Liver (tissue), 9 donors: ENCODE data around the gene RNF5. TPM values are rescaled to one million over a fixed set of nuclear protein-coding genes. Genes with fewer than 3 reads are reported as not detected.

ENCODE experiments used
- DNase-seq: peaks from one replicate; pipeline ENCODE4 v3.0.0-alpha.2; 2017; ENCODE audit warnings: low spot score
- H3K27ac ChIP-seq, 2 donors: one replicate each; pipeline ENCODE4 v1.7.0; 2013; ENCODE audit warnings: inconsistent platforms in 2 of 2, low read length in 2 of 2, control low read depth in 1 of 2, low read depth in 1 of 2, mild to moderate bottlenecking in 1 of 2
- H3K27me3 ChIP-seq, 4 donors: one replicate each; pipeline versions ENCODE4 v1.6.1 to v1.7.0; 2013; ENCODE audit warnings: low read length in 3 of 4, inconsistent platforms in 1 of 4, mild to moderate bottlenecking in 1 of 4, moderate library complexity in 1 of 4; ENCODE audit not compliant: control insufficient read depth in 4 of 4, insufficient read depth in 4 of 4
- H3K36me3 ChIP-seq, 4 donors: one replicate each; pipeline versions ENCODE4 v1.6.1 to v1.7.0; 2013; ENCODE audit warnings: low read length in 3 of 4, mild to moderate bottlenecking in 3 of 4, low read depth in 1 of 4, moderate library complexity in 1 of 4; ENCODE audit not compliant: control insufficient read depth in 4 of 4, insufficient read depth in 3 of 4
- H3K4me1 ChIP-seq, 4 donors: one replicate each; pipeline versions ENCODE4 v1.6.1 to v1.7.0; 2013; ENCODE audit warnings: low read length in 3 of 4, mild to moderate bottlenecking in 3 of 4, moderate library complexity in 1 of 4; ENCODE audit not compliant: control insufficient read depth in 4 of 4, insufficient read depth in 4 of 4
- H3K4me3 ChIP-seq, 3 donors: one replicate each; pipeline versions ENCODE4 v1.6.1 to v1.7.0; 2013; ENCODE audit warnings: low read length in 3 of 3, control low read depth in 1 of 3, low read depth in 1 of 3, mild to moderate bottlenecking in 1 of 3
- H3K9ac ChIP-seq, 2 donors: one replicate each; pipeline ENCODE4 v1.7.0; 2013; ENCODE audit warnings: low read length in 2 of 2, mild to moderate bottlenecking in 2 of 2, moderate library complexity in 2 of 2, control low read depth in 1 of 2, low read depth in 1 of 2
- H3K9me3 ChIP-seq, 4 donors: one replicate each; pipeline versions ENCODE4 v1.6.1 to v1.7.0; 2013; ENCODE audit warnings: low read length in 3 of 4; ENCODE audit not compliant: control insufficient read depth in 4 of 4
- EGR1 ChIP-seq, 2 donors: IDR thresholded peaks; 2 replicates each; pipeline ENCODE4 v1.6.1; 2016 to 2018; ENCODE audit warnings: antibody characterized with exemption in 2 of 2, low read depth in 2 of 2
- FOXA2 ChIP-seq: IDR thresholded peaks from 2 replicates; pipeline ENCODE4 v1.6.1; 2016; ENCODE audit warnings: antibody characterized with exemption
- HNF4G ChIP-seq: IDR thresholded peaks from 2 replicates; pipeline ENCODE4 v1.6.1; 2016; ENCODE audit warnings: antibody characterized with exemption
- NR2F2 ChIP-seq: IDR thresholded peaks from 2 replicates; pipeline ENCODE4 v1.6.1; 2016; ENCODE audit warnings: antibody characterized with exemption
- RAD21 ChIP-seq, 2 donors: IDR thresholded peaks; 2 replicates each; pipeline ENCODE4 v1.6.1; 2016; ENCODE audit warnings: antibody characterized with exemption in 2 of 2, mild to moderate bottlenecking in 2 of 2
- RXRA ChIP-seq, 2 donors: IDR thresholded peaks; 2 replicates each; pipeline ENCODE4 v1.6.1; 2017 to 2018; ENCODE audit warnings: antibody characterized with exemption in 2 of 2, mild to moderate bottlenecking in 1 of 2
- WGBS: extraction: QIAGEN DNeasy Blood & Tissue Kit; methylation state at CpG from one replicate; pipeline ENCODE4 v1.1.7; 2013; 5-methylcytosine and 5-hydroxymethylcytosine counted together
- polyA plus RNA-seq, 2 donors: library from polyadenylated mRNA; stranded (reverse) in 1 of 2; unstranded in 1 of 2; fragments of 200-250 nt in 1 of 2; fragments of >200 nt in 1 of 2; fragmentation: Nextera tagmentation in 1 of 2; extraction: Ambion mirVana in 1 of 2; gene quantifications; one replicate each; pipeline versions ENCODE4 v1.2.1 to v1.2.3, GENCODE V29; 2013 to 2015
- total RNA-seq, 2 donors: library from RNA; depleted of rRNA; stranded (reverse); fragments of >200 nt; gene quantifications; one replicate each; pipeline ENCODE4 v1.2.3, GENCODE V29; 2014
- TF ChIP-seq, protein P1 (sequence below): IDR thresholded peaks from 2 replicates; pipeline ENCODE4 v1.6.1; 2016; ENCODE audit warnings: antibody characterized with exemption, mild to moderate bottlenecking
- TF ChIP-seq, protein P2 (sequence below): IDR thresholded peaks from 2 replicates; pipeline ENCODE4 v1.6.1; 2016; ENCODE audit warnings: antibody characterized with exemption
- TF ChIP-seq, protein P3 (sequence below): fragments of 150-350 bp; IDR thresholded peaks from 2 replicates; pipeline ENCODE4 v1.5.1; 2017; ENCODE audit warnings: improper control_type of control experiment, low read depth, low read length; ENCODE audit not compliant: missing input control
- donor health status: healthy.
- donor health status: healthy.
- donor health status: healthy.
- donor health status: healthy.
- donor health status: healthy.

RNF5 gene
- total and polyA plus RNA-seq, 4 donors = 51.5 to 85.9 (median 61.0) TPM

DNA sequence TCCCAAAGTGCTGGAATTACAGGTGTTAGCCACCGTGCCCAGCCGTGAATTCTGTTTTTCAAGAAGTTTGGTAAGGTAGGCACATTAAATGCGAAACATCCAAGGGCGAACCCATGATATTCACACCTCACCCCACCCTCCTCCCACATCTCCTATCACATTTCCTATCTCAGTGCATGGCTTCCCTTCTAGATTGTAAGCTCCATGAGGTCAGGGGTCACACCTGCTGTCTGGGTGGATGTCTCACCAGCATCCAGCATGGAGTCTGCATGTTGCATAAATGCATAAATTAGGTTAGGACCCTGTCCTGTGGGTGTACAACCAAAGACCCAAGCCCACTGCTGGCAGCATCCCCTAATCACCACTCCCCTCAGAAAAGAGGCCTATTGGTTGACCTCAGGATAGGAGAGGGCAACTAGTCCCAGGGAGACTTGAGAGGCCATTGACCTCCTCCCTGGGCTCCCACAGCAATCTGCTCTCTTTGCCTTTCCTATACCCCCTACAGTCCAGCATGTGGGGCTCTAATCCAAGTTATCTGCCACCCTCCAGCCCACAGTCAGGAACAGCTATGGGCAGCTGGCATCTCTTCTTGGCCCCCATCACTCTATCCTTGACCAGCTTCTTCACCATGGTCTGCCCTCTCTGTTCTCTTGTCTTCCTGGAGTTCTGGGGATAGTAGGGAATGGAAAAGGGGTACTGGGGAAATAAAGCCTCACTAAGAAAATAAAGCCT, 30.6 kb upstream of the RNF5 start:
- H3K9ac ChIP-seq = no peak overlapping the region
- H3K9me3 ChIP-seq = peaks cover 0 to 2% (median 0%) of the 10 kb centered on the region in 4 donors
- TF ChIP-seq, protein P1, sequence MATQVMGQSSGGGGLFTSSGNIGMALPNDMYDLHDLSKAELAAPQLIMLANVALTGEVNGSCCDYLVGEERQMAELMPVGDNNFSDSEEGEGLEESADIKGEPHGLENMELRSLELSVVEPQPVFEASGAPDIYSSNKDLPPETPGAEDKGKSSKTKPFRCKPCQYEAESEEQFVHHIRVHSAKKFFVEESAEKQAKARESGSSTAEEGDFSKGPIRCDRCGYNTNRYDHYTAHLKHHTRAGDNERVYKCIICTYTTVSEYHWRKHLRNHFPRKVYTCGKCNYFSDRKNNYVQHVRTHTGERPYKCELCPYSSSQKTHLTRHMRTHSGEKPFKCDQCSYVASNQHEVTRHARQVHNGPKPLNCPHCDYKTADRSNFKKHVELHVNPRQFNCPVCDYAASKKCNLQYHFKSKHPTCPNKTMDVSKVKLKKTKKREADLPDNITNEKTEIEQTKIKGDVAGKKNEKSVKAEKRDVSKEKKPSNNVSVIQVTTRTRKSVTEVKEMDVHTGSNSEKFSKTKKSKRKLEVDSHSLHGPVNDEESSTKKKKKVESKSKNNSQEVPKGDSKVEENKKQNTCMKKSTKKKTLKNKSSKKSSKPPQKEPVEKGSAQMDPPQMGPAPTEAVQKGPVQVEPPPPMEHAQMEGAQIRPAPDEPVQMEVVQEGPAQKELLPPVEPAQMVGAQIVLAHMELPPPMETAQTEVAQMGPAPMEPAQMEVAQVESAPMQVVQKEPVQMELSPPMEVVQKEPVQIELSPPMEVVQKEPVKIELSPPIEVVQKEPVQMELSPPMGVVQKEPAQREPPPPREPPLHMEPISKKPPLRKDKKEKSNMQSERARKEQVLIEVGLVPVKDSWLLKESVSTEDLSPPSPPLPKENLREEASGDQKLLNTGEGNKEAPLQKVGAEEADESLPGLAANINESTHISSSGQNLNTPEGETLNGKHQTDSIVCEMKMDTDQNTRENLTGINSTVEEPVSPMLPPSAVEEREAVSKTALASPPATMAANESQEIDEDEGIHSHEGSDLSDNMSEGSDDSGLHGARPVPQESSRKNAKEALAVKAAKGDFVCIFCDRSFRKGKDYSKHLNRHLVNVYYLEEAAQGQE = no peak
- H3K4me1 ChIP-seq = no peaks in the 10 kb centered on the region
- WGBS = 91% methylated on average over 4 of the region's 4 CpGs
- no peak for DNase-seq
- H3K4me3 ChIP-seq = no peak overlapping the region
- H3K27ac ChIP-seq = no peak overlapping the region
- H3K27me3 ChIP-seq = peaks cover 0 to 5% (median 0%) of the 10 kb centered on the region in 4 donors
- H3K36me3 ChIP-seq = no peaks in the 10 kb centered on the region

DNA sequence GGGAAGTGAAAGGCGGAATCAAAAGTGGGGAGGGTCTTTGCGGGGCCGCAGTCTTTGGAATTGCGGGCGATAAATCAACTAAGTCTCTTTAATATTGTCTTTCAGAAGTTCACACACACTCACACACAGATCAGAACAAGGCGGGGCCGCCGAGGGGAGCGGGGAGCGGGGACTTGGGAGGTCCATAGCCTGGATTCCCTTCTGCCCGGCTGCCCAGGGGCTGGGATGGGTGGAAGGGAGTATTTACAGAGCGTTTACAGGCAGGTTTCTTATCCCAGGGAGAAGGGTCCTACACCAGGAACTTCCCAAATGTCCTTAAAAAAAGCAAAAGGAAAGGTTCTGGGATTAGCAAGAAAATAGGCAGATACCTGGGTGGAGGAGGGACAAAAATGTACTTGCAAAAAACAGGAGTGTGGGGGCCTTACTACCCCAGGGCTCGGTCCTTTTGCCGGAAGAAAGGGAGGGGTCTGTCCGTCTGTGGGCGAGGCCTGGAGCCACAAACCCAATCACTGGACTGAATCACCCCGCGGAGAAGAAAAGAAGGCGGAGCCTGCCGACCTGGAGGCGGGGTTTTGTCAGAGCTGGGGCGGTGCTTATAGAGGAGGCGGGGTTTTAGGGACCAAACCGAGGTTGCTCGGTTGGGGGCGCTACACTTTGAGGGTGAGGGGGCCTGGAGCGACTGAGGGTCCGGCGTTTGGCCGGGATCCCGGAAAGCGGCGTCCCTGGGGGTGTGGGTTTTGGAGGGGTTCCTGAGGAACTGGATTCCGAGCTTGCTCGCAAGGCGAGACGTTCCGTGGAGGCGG, 29.7 kb upstream of the RNF5 start:
- Histone ChIP-seq H3K9me3 (peaks cover 0 to 2% (median 0%) of the 10 kb centered on the region in 4 donors), H3K27ac (no peak overlapping the region), H3K27me3 (peaks cover 0 to 5% (median 0%) of the 10 kb centered on the region in 4 donors), H3K9ac (no peak overlapping the region), H3K4me1 (peaks cover 0 to 5% (median 2%) of the 10 kb centered on the region in 4 donors), H3K4me3 (peak overlapping the region in 1 of 3 donors; percentile 1), H3K36me3 (no peaks in the 10 kb centered on the region)
- WGBS = 19% methylated on average over 39 of the region's 39 CpGs
- peak; percentile 92 for DNase-seq
- TF ChIP-seq RAD21 (IDR thresholded peaks at IDR 0.05) = peak in 1 of 2 donors; percentile 16
- TF ChIP-seq, protein P2, sequence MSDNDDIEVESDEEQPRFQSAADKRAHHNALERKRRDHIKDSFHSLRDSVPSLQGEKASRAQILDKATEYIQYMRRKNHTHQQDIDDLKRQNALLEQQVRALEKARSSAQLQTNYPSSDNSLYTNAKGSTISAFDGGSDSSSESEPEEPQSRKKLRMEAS = no peak

DNA sequence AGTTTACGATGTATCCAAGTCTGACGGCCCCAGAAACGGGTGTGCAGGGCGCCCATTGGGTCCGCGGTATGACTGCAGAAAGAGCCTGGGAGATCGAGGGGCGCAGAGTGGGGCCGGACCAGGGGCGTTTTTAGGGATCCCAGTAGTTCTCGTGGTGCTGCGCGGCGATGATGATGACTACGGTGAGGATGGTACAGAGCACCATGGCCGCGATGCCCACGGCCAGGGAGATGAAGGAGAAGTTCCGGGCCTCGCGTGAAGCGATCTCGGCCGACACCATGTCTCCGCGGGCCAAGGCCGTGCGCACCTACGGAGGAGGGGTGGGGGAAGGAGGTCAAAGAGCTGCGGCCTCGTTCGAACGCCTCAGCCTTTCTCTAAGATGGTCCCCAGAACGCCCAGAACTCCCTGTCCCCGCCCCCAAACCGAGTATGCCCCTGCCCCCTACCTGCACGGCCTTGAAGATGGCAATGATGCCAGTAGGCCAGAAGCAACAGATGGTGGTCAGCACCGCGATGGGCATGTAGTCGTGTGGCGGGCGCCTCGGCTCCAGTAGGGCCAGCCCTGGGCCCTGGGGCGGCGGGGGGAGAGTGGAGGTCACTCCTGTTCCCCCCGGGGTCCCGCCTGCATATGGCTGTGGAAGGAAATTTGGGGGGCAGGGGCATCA, 29.0 kb upstream of the RNF5 start:
- Histone ChIP-seq H3K4me1 (peaks cover 0 to 12% (median 5%) of the 10 kb centered on the region in 4 donors), H3K27me3 (peaks cover 0 to 5% (median 0%) of the 10 kb centered on the region in 4 donors), H3K9me3 (peaks cover 0 to 2% (median 0%) of the 10 kb centered on the region in 4 donors), H3K27ac (no peak overlapping the region), H3K9ac (no peak overlapping the region), H3K36me3 (no peaks in the 10 kb centered on the region), H3K4me3 (peak overlapping the region in 1 of 3 donors; percentile 1)
- no peak for TF ChIP-seq HNF4G
- no peak for TF ChIP-seq RAD21 (IDR thresholded peaks at IDR 0.05)
- no peak for TF ChIP-seq FOXA2
- TF ChIP-seq, protein P3, sequence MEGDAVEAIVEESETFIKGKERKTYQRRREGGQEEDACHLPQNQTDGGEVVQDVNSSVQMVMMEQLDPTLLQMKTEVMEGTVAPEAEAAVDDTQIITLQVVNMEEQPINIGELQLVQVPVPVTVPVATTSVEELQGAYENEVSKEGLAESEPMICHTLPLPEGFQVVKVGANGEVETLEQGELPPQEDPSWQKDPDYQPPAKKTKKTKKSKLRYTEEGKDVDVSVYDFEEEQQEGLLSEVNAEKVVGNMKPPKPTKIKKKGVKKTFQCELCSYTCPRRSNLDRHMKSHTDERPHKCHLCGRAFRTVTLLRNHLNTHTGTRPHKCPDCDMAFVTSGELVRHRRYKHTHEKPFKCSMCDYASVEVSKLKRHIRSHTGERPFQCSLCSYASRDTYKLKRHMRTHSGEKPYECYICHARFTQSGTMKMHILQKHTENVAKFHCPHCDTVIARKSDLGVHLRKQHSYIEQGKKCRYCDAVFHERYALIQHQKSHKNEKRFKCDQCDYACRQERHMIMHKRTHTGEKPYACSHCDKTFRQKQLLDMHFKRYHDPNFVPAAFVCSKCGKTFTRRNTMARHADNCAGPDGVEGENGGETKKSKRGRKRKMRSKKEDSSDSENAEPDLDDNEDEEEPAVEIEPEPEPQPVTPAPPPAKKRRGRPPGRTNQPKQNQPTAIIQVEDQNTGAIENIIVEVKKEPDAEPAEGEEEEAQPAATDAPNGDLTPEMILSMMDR = no peak
- no peak for TF ChIP-seq NR2F2
- no peak for TF ChIP-seq EGR1 (IDR thresholded peaks at IDR 0.05; ENCODE audit: low read depth in 2 of 2)
- TF ChIP-seq RXRA (IDR thresholded peaks at IDR 0.05) = no peak
- 41% methylated on average over 47 of the region's 47 CpGs for WGBS
- no peak for DNase-seq
